CD4-positive, alpha-beta T cell (primary cell): Measurements from ENCODE around the gene CCDC177. TPM values are rescaled to one million over a fixed set of nuclear protein-coding genes. Genes with fewer than 3 reads are reported as not detected.

Experiments used
- ATAC-seq: fragments of 200-7000 bp; cut with Tn5 transposase; one replicate; pipeline ENCODE4 v1.10.0; 2022; ENCODE audit warnings: mild to moderate bottlenecking; ENCODE audit not compliant: poor library complexity
- CTCF ChIA-PET: fragments of 350-600 bp; sonication (Branson Sonifier 250); formaldehyde crosslinking; loops from one replicate; lab custom pipeline; 2021; ENCODE audit warnings: antibody characterized with exemption, inconsistent platforms; lab: Charles Lee
- POLR2A ChIA-PET: fragments of 350-600 bp; sonication (Branson Sonifier 250); formaldehyde crosslinking; loops from one replicate; lab custom pipeline; 2021; ENCODE audit warnings: antibody characterized with exemption, inconsistent platforms; lab: Charles Lee
- DNase-seq, 14 experiments: peaks; one replicate each; pipeline ENCODE4 v3.0.0-alpha.2; 2013 to 2020; ENCODE audit warnings: mixed read lengths in 2 of 14
- H3K27ac ChIP-seq, 2 donors: one replicate each; pipeline versions ENCODE4 v1.5.1 to v1.7.0; 2013; ENCODE audit warnings: low read length in 2 of 2, low read depth in 1 of 2, mild to moderate bottlenecking in 1 of 2
- H3K27me3 ChIP-seq, 2 experiments: 1 replicate in 1 of 2; 2 replicates in 1 of 2; pipeline versions ENCODE4 v1.6.1 to v1.7.0; 2013; ENCODE audit warnings: low read length in 2 of 2, control low read depth in 1 of 2, mild to moderate bottlenecking in 1 of 2, moderate library complexity in 1 of 2; ENCODE audit not compliant: insufficient read depth in 2 of 2, control insufficient read depth in 1 of 2
- H3K36me3 ChIP-seq: one replicate; pipeline ENCODE4 v1.6.1; 2013; ENCODE audit warnings: low read length, control low read depth; ENCODE audit not compliant: insufficient read depth
- H3K4me1 ChIP-seq: one replicate; pipeline ENCODE4 v1.6.1; 2013; ENCODE audit warnings: low read length, control low read depth; ENCODE audit not compliant: insufficient read depth
- H3K4me3 ChIP-seq: one replicate; pipeline ENCODE4 v1.5.1; 2013; ENCODE audit warnings: mild to moderate bottlenecking, low read length, moderate library complexity
- H3K9me3 ChIP-seq, 2 experiments: 1 replicate in 1 of 2; 2 replicates in 1 of 2; pipeline versions ENCODE4 v1.6.1 to v1.7.0; 2013; ENCODE audit warnings: low read length in 2 of 2, mild to moderate bottlenecking in 2 of 2, control low read depth in 1 of 2, moderate library complexity in 1 of 2; ENCODE audit not compliant: control insufficient read depth in 1 of 2, insufficient read depth in 1 of 2
- H3K27ac Mint-ChIP-seq: one replicate; pipeline ENCODE4 v1.8.0; 2020; ENCODE audit warnings: mixed read lengths
- H3K27me3 Mint-ChIP-seq: one replicate; pipeline ENCODE4 v1.8.0; 2021; ENCODE audit warnings: mixed read lengths
- H3K36me3 Mint-ChIP-seq: one replicate; pipeline ENCODE4 v1.8.0; 2021; ENCODE audit warnings: low read depth, mixed read lengths
- H3K4me1 Mint-ChIP-seq: one replicate; pipeline ENCODE4 v1.8.0; 2021; ENCODE audit warnings: low read depth, mixed read lengths
- H3K4me3 Mint-ChIP-seq: one replicate; pipeline ENCODE4 v1.8.0; 2020; ENCODE audit warnings: mild to moderate bottlenecking, mixed read lengths
- H3K9me3 Mint-ChIP-seq: one replicate; pipeline ENCODE4 v1.8.0; 2020; ENCODE audit warnings: mixed read lengths
- intact Hi-C, 2 experiments: fragments of 100-400 bp; cut with DNase I in 1 of 2; cut with micrococcal nuclease in 1 of 2; formaldehyde crosslinking; loops; one replicate each; pipeline versions ENCODE4 v1.15.1 to v1.9.0; 2023 to 2025; cut with DNase I, micrococcal nuclease
- total RNA-seq, 174 experiments: library from RNA in 2 of 174; stranded (reverse) in 2 of 174; gene quantifications; one replicate each; pipeline ENCODE4 v1.2.3 and lab custom pipeline; 2021 to 2026
- TF ChIP-seq, protein P1 (sequence below): fragments of 200-600 bp; IDR thresholded peaks from one replicate; pipeline ENCODE4 v1.8.0; 2022; ENCODE audit warnings: antibody characterized with exemption, mild to moderate bottlenecking

The CCDC177 gene
- total RNA-seq, 2 experiments from 2014 or later: not detected

DNA sequence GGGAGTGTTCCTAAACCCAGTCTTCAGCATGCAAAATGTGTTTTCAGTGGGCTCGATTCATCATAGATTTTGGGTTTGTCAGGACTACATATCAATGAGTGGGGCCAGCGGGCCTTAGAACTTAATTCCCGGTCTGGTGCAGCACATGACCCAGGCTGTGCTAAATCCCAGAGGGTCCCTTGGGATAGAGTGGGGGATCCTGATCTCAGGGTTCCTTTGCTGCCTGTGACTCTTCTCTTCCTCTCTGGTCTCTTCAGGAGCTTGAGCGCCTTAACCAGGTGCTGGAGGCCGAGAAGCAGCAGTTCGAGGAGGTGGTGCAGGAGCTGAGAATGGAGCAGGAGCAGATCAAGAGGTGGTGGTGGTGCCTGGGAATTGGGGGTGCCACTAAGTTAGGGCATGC, 52.6 kb downstream of the CCDC177 start:
- ChIA-PET CTCF (no interaction called here), POLR2A (no interaction called here)
- no peak for ATAC-seq
- Mint-ChIP-seq H3K27me3 (peaks cover 38% of the 10 kb centered on the region), H3K4me3 (no peak overlapping the region), H3K9me3 (no peaks in the 10 kb centered on the region), H3K27ac (no peak overlapping the region), H3K4me1 (no peaks in the 10 kb centered on the region), H3K36me3 (no peaks in the 10 kb centered on the region)
- Histone ChIP-seq H3K4me3 (no peak overlapping the region), H3K27me3 (peaks cover 4 to 6% of the 10 kb centered on the region in 2 experiments), H3K27ac (no peak overlapping the region), H3K9me3 (no peaks in the 10 kb centered on the region), H3K4me1 (no peaks in the 10 kb centered on the region), H3K36me3 (no peaks in the 10 kb centered on the region)
- TF ChIP-seq, protein P1, sequence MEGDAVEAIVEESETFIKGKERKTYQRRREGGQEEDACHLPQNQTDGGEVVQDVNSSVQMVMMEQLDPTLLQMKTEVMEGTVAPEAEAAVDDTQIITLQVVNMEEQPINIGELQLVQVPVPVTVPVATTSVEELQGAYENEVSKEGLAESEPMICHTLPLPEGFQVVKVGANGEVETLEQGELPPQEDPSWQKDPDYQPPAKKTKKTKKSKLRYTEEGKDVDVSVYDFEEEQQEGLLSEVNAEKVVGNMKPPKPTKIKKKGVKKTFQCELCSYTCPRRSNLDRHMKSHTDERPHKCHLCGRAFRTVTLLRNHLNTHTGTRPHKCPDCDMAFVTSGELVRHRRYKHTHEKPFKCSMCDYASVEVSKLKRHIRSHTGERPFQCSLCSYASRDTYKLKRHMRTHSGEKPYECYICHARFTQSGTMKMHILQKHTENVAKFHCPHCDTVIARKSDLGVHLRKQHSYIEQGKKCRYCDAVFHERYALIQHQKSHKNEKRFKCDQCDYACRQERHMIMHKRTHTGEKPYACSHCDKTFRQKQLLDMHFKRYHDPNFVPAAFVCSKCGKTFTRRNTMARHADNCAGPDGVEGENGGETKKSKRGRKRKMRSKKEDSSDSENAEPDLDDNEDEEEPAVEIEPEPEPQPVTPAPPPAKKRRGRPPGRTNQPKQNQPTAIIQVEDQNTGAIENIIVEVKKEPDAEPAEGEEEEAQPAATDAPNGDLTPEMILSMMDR: no peak
- intact Hi-C loops: no loop called here
- DNase-seq: no peak

Other genes starting within 250 kb of the CCDC177 start
- 10 to 100 TPM; 87.0 to 96.3 TPM for gene ERH, start 176.6 kb downstream of the CCDC177 start, total RNA-seq
- gene SLC39A9, start 176.2 kb downstream of the CCDC177 start, total RNA-seq: 10 to 100 TPM; 19.5 to 20.5 TPM
- under 1 TPM; 0.47 to 0.63 TPM for gene PLEKHD1, start 90.1 kb downstream of the CCDC177 start, total RNA-seq
- gene SUSD6, start 36.7 kb upstream of the CCDC177 start, total RNA-seq: 10 to 100 TPM; 93.7 to 95.1 TPM
- 1,000 to 10,000 TPM; 1,437 to 1,479 TPM for gene SRSF5, start 192.3 kb upstream of the CCDC177 start, total RNA-seq
- not detected for gene SLC10A1, start 222.4 kb upstream of the CCDC177 start, total RNA-seq